ENCODE data around the gene CAMK2A.

CAMK2A gene

GRCh38 chr5:150309101-150309885 lies 19.7 kb upstream of the CAMK2A start:
- peaks cover 3% of the 10 kb centered on the region for H3K27me3 Mint-ChIP-seq
- no peaks in the 10 kb centered on the region for H3K9me3 Mint-ChIP-seq
- H3K27ac Mint-ChIP-seq = no peak overlapping the region
- no peaks in the 10 kb centered on the region for H3K36me3 Mint-ChIP-seq (ENCODE audit: low read depth)
- no peak overlapping the region for H3K4me3 Mint-ChIP-seq
- DNase-seq = no peak
- no peaks in the 10 kb centered on the region for H3K4me1 Mint-ChIP-seq (ENCODE audit: low read depth)

GRCh38 chr5:150307617-150308426 lies 18.2 kb upstream of the CAMK2A start:
- no peak for DNase-seq
- H3K27me3 Mint-ChIP-seq = peaks cover 18% of the 10 kb centered on the region
- H3K4me1 Mint-ChIP-seq (ENCODE audit: low read depth) = no peaks in the 10 kb centered on the region
- H3K9me3 Mint-ChIP-seq = no peaks in the 10 kb centered on the region
- H3K4me3 Mint-ChIP-seq = no peak overlapping the region
- no peaks in the 10 kb centered on the region for H3K36me3 Mint-ChIP-seq (ENCODE audit: low read depth)
- no peak overlapping the region for H3K27ac Mint-ChIP-seq

GRCh38 chr5:150306775-150307174 lies 17.2 kb upstream of the CAMK2A start:
- H3K4me1 Mint-ChIP-seq (ENCODE audit: low read depth) = peaks cover 1% of the 10 kb centered on the region
- H3K9me3 Mint-ChIP-seq = no peaks in the 10 kb centered on the region
- H3K36me3 Mint-ChIP-seq (ENCODE audit: low read depth) = no peaks in the 10 kb centered on the region
- no peak overlapping the region for H3K27ac Mint-ChIP-seq
- H3K4me3 Mint-ChIP-seq = no peak overlapping the region
- H3K27me3 Mint-ChIP-seq = peaks cover 24% of the 10 kb centered on the region
- no peak for DNase-seq

GRCh38 chr5:150305557-150305956 lies 16.0 kb upstream of the CAMK2A start:
- Mint-ChIP-seq H3K36me3 (ENCODE audit: low read depth) (no peaks in the 10 kb centered on the region), H3K9me3 (no peaks in the 10 kb centered on the region), H3K27me3 (peaks cover 36% of the 10 kb centered on the region), H3K4me1 (ENCODE audit: low read depth) (peaks cover 3% of the 10 kb centered on the region), H3K27ac (no peak overlapping the region), H3K4me3 (no peak overlapping the region)
- no peak for DNase-seq

- Mint-ChIP-seq H3K4me3 (no peak overlapping the region), H3K27me3 (peaks cover 39% of the 10 kb centered on the region)
Measured at GRCh38 chr5:150305095-150305494, 15.5 kb upstream of the CAMK2A start.

GRCh38 chr5:150304481-150305081 lies 15.0 kb upstream of the CAMK2A start:
- H3K36me3 Mint-ChIP-seq (ENCODE audit: low read depth) = no peaks in the 10 kb centered on the region
- no peak overlapping the region for H3K27ac Mint-ChIP-seq
- no peak for DNase-seq
- H3K9me3 Mint-ChIP-seq = no peaks in the 10 kb centered on the region
- peaks cover 39% of the 10 kb centered on the region for H3K27me3 Mint-ChIP-seq
- no peak overlapping the region for H3K4me3 Mint-ChIP-seq
- peaks cover 3% of the 10 kb centered on the region for H3K4me1 Mint-ChIP-seq (ENCODE audit: low read depth)

More at GRCh38 chr5:150305095-150305494, 15.5 kb upstream of the CAMK2A start:
- no peak for DNase-seq
- Mint-ChIP-seq H3K4me1 (ENCODE audit: low read depth) (peaks cover 3% of the 10 kb centered on the region), H3K27ac (no peak overlapping the region), H3K36me3 (ENCODE audit: low read depth) (no peaks in the 10 kb centered on the region), H3K9me3 (no peaks in the 10 kb centered on the region)

GRCh38 chr5:150303660-150304386 lies 14.2 kb upstream of the CAMK2A start:
- Mint-ChIP-seq H3K27me3 (peaks cover 39% of the 10 kb centered on the region), H3K4me3 (no peak overlapping the region), H3K27ac (no peak overlapping the region), H3K36me3 (ENCODE audit: low read depth) (no peaks in the 10 kb centered on the region), H3K4me1 (ENCODE audit: low read depth) (peaks cover 3% of the 10 kb centered on the region), H3K9me3 (no peaks in the 10 kb centered on the region)
- no peak for DNase-seq

GRCh38 chr5:150303070-150303615 lies 13.6 kb upstream of the CAMK2A start:
- Mint-ChIP-seq H3K36me3 (ENCODE audit: low read depth) (no peaks in the 10 kb centered on the region), H3K4me1 (ENCODE audit: low read depth) (peaks cover 3% of the 10 kb centered on the region), H3K4me3 (no peak overlapping the region), H3K9me3 (no peaks in the 10 kb centered on the region), H3K27ac (no peak overlapping the region), H3K27me3 (peaks cover 39% of the 10 kb centered on the region)
- no peak for DNase-seq

GRCh38 chr5:150302301-150303069 lies 12.9 kb upstream of the CAMK2A start, which contains the start of gene ARSI:
ARSI (minus strand) TSS chr5:150302905; CDS start chr5:150302373, 532 bp downstream.
- peak; percentile 25 for DNase-seq
- Mint-ChIP-seq H3K36me3 (ENCODE audit: low read depth) (no peaks in the 10 kb centered on the region), H3K9me3 (no peaks in the 10 kb centered on the region), H3K27me3 (peaks cover 37% of the 10 kb centered on the region), H3K4me1 (ENCODE audit: low read depth) (peaks cover 3% of the 10 kb centered on the region), H3K27ac (no peak within 1 kb of the TSS), H3K4me3 (no peak within 1 kb of the TSS)

- Mint-ChIP-seq H3K9me3 (no peaks in the 10 kb centered on the region), H3K4me1 (ENCODE audit: low read depth) (peaks cover 3% of the 10 kb centered on the region), H3K4me3 (no peak overlapping the region), H3K27me3 (peaks cover 37% of the 10 kb centered on the region), H3K27ac (no peak overlapping the region), H3K36me3 (ENCODE audit: low read depth) (no peaks in the 10 kb centered on the region)
- DNase-seq = peak; percentile 23
Measured at GRCh38 chr5:150301901-150302300, 12.3 kb upstream of the CAMK2A start.

- Mint-ChIP-seq H3K4me3 (no peak overlapping the region), H3K36me3 (ENCODE audit: low read depth) (no peaks in the 10 kb centered on the region), H3K4me1 (ENCODE audit: low read depth) (peaks cover 3% of the 10 kb centered on the region), H3K9me3 (no peaks in the 10 kb centered on the region), H3K27ac (no peak overlapping the region), H3K27me3 (peaks cover 37% of the 10 kb centered on the region)
- no peak for DNase-seq
Measured at GRCh38 chr5:150301170-150301505, 11.6 kb upstream of the CAMK2A start.

GRCh38 chr5:150300496-150301169 lies 11.1 kb upstream of the CAMK2A start:
- Mint-ChIP-seq H3K4me3 (no peak overlapping the region), H3K36me3 (ENCODE audit: low read depth) (no peaks in the 10 kb centered on the region), H3K9me3 (no peaks in the 10 kb centered on the region), H3K27me3 (peaks cover 37% of the 10 kb centered on the region), H3K27ac (no peak overlapping the region), H3K4me1 (ENCODE audit: low read depth) (peaks cover 3% of the 10 kb centered on the region)
- no peak for DNase-seq

All from activated T-cell treated with anti-CD3 and anti-CD28 coated beads, Interleukin-2, amount 50 U/mL, for 24 hours (primary cell).